Hematopoietic multipotent progenitor cell treated with erythropoietin and hydrocortisone succinate and interleukin-3 and kit ligand, for 15 days (in vitro differentiated cells): Measurements from ENCODE around the gene SENP6.

Experiments
- DNase-seq: peaks from one replicate; pipeline ENCODE4 v3.0.0-alpha.2; 2015; ENCODE audit warnings: low spot score

The SENP6 gene

DNA sequence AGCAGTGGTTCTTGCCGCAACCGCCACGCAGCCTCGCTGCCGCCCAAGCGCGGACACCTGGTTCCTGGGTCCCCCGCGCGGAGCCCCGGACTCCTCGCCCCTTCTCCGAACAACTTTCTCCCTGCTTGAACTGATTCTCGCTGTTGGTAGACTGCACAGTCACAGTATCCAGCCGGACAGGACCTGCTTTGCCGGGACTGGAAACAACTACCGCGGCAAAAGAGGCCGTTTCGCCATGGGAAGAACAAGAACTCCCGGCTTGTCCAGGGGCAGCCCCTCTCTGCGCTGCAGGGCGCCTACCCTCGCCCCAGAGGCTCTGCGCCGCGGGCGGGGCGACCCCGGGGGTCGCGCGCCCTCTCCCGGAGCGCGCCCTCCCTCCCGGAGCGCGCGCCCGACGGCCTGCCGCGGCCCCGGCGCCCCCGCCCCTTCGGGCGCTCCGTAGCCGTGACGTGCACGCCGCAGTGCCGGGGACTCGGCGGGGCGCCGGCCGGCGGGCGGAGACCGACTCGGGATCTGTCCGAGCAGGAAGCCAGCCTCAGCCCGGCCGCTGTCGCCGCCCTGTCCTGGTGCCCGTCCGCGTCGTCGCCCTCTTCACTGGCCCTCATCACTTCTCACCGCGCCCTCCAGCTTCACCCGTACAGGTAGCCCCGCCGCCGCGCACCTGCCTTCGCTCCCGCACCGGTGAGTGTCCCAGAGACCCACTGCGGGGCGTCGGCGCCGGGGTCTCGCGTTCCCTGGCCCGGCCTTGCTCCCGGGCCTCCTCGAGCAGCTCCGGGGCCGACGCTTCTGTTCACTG lies 147.3 kb downstream of the SENP6 start, which contains the start of gene MYO6:
Gene MYO6, plus strand, starts transcription at position 497 of the 796 bp plus-strand sequence. CDS start 68,309 bp downstream, outside the sequence.
- no peak for DNase-seq

DNA sequence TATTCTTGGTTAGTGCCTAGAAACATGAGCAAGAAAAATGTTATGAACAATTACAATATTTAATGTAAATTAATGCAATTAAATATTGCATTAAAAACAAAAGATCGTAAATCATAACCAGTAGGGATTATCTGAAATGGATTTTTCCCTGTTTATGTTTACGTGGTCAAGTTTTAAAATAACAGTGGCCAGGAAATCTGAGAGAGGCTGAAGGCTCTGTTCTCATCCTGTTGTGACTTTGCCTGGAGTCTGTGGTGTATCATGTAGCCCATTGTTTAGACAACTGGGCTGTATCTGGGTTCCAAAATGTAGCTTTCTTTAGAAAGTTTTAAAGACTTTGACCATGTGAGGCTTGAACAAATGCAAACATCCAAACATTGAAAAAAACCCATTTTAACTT lies 149.8 kb downstream of the SENP6 start:
- DNase-seq: no peak

DNA sequence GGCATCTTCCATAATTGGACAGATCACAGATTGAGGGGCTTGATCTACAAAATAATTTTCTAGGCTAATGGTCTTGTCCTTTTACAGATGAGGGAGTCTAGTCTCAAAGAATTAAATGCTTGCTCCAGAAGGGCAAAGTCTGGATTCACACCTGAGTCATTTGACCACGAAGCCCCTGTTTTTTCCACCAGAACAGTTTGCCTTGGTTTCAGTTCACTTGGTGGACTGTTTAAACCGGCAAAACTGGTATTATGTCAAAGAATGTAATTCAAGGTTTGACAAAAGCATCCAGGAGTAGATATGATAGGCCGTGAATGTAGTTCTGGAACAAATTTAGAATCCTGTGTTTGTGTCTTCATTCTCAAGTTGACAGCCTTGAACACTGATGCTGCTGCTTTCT lies 150.7 kb downstream of the SENP6 start:
- DNase-seq: no peak

DNA sequence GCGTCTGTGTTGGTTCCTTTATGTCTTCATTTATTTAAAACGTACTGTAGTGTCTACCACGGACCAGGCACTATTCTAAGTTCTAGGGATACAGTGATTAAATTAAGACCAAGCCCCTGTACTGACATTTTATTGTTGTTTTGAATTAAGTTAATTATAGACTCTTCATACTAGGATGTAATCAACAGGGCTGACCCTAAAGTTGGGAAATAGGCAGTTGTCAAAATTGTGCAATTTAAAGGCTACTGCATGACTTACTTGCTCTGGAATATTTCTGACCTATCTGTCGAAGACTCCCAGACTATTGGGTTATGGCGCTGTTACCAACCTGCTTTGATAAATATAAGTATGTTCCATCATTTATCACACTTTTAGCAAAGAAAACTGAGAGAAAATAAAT lies 154.0 kb downstream of the SENP6 start:
- no peak for DNase-seq

DNA sequence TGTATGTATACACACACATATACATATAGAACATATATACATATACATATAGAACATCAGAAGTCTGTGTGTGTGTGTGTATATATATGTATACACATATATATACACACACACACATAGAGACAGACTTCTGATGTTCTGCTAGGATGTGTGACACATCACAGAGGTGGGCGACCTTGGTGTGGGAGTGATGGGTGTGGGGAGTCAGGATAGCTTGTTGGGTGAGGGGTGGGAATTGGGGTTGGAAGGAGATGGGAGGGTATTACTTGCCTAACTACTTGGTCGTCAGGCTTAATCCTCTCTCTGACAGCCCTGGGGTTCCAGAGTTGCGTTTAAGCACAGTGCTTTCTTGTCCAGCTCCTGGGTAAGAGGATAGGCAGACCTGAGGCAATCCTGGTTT lies 155.6 kb downstream of the SENP6 start:
- no peak for DNase-seq

DNA sequence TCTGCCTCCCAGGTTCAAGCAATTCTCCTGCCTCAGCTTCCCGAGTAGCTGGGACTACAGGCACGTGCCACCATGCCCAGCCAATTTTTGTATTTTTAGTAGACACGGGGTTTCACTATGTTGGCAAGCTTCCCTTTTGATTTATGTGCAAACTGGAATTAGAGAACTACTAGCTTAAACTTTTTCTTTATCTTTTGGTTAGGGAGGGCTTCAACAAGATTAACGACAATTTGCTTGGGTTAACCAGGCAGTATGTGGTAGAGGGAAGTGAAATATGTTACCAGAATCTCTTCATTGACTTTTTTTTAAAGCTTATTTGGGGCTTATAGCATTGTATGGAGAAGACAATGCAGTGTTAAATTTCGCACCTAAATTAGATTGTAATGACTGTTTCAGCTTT lies 156.4 kb downstream of the SENP6 start:
- DNase-seq: no peak

DNA sequence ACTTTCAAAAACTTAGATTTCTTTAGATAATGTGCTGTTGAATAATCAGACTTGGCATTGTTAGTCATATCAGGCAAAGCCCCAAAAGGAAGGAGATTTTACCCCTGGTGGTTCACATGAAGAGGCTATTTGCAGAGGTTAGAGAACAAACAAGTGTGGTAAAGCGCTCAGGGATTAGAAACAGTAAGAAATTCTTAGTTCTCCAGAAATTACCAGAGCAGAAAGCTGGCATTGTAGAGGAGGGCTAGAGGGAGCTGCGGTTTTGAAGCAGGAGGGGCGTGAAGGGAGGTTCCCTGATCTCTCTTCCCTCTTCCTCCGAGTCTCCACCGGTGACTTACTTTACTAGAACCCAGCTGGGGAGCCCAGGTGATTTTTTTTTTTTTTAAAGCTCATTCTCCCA lies 157.5 kb downstream of the SENP6 start:
- DNase-seq: no peak

DNA sequence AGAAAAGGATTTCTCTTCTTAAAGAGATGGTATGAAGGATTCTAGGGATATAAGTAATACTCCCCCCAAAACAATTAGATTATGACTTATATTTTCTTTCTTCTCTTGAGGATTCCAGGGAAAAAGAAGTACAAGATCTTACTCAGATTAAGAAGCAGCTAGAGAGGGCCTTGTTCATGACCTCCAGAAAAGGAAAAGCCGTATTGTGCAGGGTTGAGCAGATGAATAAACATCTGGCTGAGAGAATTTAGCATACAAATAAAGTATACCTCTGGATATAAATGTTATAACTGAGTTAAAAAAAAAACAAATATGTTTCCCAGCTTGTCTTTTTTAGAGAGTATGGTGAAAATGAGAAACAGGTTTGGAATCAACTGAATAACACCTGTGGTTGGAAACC lies 158.6 kb downstream of the SENP6 start:
- no peak for DNase-seq

DNA sequence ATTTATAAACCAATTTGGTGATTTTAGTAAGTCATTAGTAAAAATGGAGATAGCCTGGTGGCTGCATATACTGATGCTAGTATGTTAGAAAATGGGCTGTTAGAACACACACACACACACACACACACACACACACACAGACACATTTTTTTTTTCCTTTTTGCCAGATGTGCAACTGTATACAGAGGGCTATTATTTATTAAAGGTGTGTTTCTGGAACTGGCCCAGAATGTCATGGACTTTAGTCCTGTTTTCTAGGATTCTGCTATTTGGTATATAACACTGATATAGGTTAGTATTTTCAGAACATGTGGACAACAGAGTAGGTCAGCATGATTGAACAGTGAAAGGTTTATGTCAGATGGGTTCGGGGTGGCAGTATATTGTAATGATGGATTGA lies 159.8 kb downstream of the SENP6 start:
- DNase-seq: no peak

DNA sequence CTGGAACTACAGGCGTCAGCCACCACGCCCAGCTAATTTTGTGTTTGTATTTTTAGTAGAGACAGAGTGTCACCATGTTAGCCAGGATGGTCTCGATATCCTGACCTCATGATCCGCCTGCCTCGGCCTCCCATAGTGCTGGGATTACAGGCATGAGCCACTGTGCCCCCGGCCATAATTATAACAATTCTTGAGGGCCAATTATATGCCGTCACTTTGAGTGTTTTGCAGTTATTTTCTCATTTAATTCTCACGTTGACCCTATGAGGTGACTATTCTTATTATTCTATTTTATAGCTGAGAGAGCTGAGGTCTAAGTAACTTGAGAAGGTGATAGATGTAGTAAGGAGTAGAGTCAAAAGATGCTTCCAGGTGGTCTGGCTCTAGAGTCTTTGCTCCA lies 160.4 kb downstream of the SENP6 start:
- no peak for DNase-seq

DNA sequence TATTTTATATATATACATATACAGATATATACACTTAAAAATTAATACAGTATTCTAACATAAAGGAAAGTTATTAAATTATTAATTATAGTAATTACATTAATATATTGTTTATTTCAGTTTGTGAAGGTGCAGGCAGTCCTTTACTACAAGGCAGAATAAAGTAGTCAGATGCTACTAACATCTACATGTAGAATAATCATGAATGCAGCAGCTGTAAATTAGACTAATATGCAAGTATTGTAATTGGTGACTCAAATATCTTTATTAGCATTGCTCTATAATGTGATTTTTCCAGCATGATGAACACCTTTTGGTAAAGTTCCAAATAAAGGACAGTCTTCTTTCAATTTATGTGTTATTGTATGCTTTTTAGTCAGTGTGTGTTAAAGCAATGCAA lies 164.7 kb downstream of the SENP6 start:
- no peak for DNase-seq
